Neuronal stem cell (in vitro differentiated cells): ENCODE results near the gene KLHL25.

Source experiments
- DNase-seq: peaks from one replicate; pipeline ENCODE4 v3.0.0-alpha.2; 2013; ENCODE audit warnings: low spot score
- H2AFZ ChIP-seq: one replicate; pipeline ENCODE4 v1.6.1; 2013; ENCODE audit warnings: mild to moderate bottlenecking, low read length, inconsistent platforms
- H2AK5ac ChIP-seq: 2 replicates; pipeline ENCODE4 v1.6.1; 2013; ENCODE audit warnings: low read depth, mild to moderate bottlenecking, inconsistent platforms, low read length, moderate library complexity, mixed read lengths
- H2BK120ac ChIP-seq: 2 replicates; pipeline ENCODE4 v1.6.1; 2013; ENCODE audit warnings: low read depth, mild to moderate bottlenecking, inconsistent platforms, low read length, moderate library complexity, mixed read lengths
- H2BK12ac ChIP-seq: one replicate; pipeline ENCODE4 v1.6.1; 2013; ENCODE audit warnings: low read length, inconsistent platforms
- H2BK15ac ChIP-seq: 2 replicates; pipeline ENCODE4 v1.6.1; 2013; ENCODE audit warnings: mild to moderate bottlenecking, low read length, inconsistent platforms, mixed read lengths
- H2BK5ac ChIP-seq: one replicate; pipeline ENCODE4 v1.6.1; 2013; ENCODE audit warnings: inconsistent platforms, mild to moderate bottlenecking, low read length, moderate library complexity
- H3K14ac ChIP-seq: one replicate; pipeline ENCODE4 v1.6.1; 2013; ENCODE audit warnings: low read length, inconsistent platforms
- H3K18ac ChIP-seq: 2 replicates; pipeline ENCODE4 v1.6.1; 2013; ENCODE audit warnings: low read length, inconsistent platforms
- H3K23ac ChIP-seq: 2 replicates; pipeline ENCODE4 v1.6.1; 2013; ENCODE audit warnings: low read depth, mild to moderate bottlenecking, mixed read lengths, low read length, inconsistent platforms; ENCODE audit not compliant: poor library complexity
- H3K27ac ChIP-seq: replicated peaks from 3 replicates; pipeline ENCODE4 v1.5.1; 2013; ENCODE audit warnings: low read length, inconsistent platforms
- H3K27me3 ChIP-seq, 3 experiments: 2 replicates each; pipeline ENCODE4 v1.6.1; 2013; ENCODE audit warnings: low read length in 3 of 3, mild to moderate bottlenecking in 2 of 3, inconsistent platforms in 1 of 3, low read depth in 1 of 3, mixed read lengths in 1 of 3, moderate library complexity in 1 of 3; ENCODE audit not compliant: control insufficient read depth in 3 of 3, insufficient read depth in 3 of 3
- H3K36me3 ChIP-seq, 2 donors: replicated peaks in 1 of 2; 2 replicates each; pipeline ENCODE4 v1.6.1; 2013; ENCODE audit warnings: low read length in 2 of 2; ENCODE audit not compliant: control insufficient read depth in 2 of 2, insufficient read depth in 2 of 2
- H3K4ac ChIP-seq: 2 replicates; pipeline ENCODE4 v1.6.1; 2013; ENCODE audit warnings: inconsistent platforms, mild to moderate bottlenecking, low read length, moderate library complexity
- H3K4me1 ChIP-seq, 2 donors: 1 replicate in 1 of 2; 2 replicates in 1 of 2; pipeline ENCODE4 v1.6.1; 2013; ENCODE audit warnings: low read length in 2 of 2, low read depth in 1 of 2; ENCODE audit not compliant: control insufficient read depth in 2 of 2, insufficient read depth in 1 of 2
- H3K4me2 ChIP-seq: one replicate; pipeline ENCODE4 v1.6.1; 2013; ENCODE audit warnings: mild to moderate bottlenecking, low read length, inconsistent platforms; ENCODE audit not compliant: insufficient read depth, poor library complexity, severe bottlenecking
- H3K4me3 ChIP-seq, 2 donors: 2 replicates each; pipeline ENCODE4 v1.5.1; 2013; ENCODE audit warnings: low read length in 2 of 2, mild to moderate bottlenecking in 2 of 2, inconsistent platforms in 1 of 2, moderate library complexity in 1 of 2
- H3K79me1 ChIP-seq: one replicate; pipeline ENCODE4 v1.6.1; 2013; ENCODE audit warnings: low read depth, mild to moderate bottlenecking, inconsistent platforms, low read length, moderate library complexity
- H3K9ac ChIP-seq: one replicate; pipeline ENCODE4 v1.6.1; 2013; ENCODE audit warnings: mild to moderate bottlenecking, low read depth, low read length, inconsistent platforms; ENCODE audit not compliant: poor library complexity
- H3K9me3 ChIP-seq, 2 donors: replicated peaks in 1 of 2; 2 replicates each; pipeline versions ENCODE3 to v1.6.1; 2013; ENCODE audit warnings: low read length in 2 of 2, mild to moderate bottlenecking in 2 of 2, inconsistent platforms in 1 of 2, low read depth in 1 of 2, mixed read lengths in 1 of 2, moderate library complexity in 1 of 2; ENCODE audit not compliant: control insufficient read depth in 2 of 2, insufficient read depth in 1 of 2
- H4K8ac ChIP-seq: one replicate; pipeline ENCODE4 v1.6.1; 2013; ENCODE audit warnings: low read depth, mild to moderate bottlenecking, inconsistent platforms, low read length, moderate library complexity
- H4K91ac ChIP-seq: one replicate; pipeline ENCODE4 v1.6.1; 2013; ENCODE audit warnings: low read length, low read depth, mild to moderate bottlenecking, inconsistent platforms; ENCODE audit not compliant: poor library complexity
- WGBS, 2 donors: extraction: QIAGEN DNeasy Blood & Tissue Kit; methylation state at CpG; one replicate each; pipeline ENCODE4 v1.1.7; 2013; ENCODE audit warnings: missing lambda C conversion rate in 2 of 2, mixed read lengths in 1 of 2; ENCODE audit not compliant: insufficient read length in 2 of 2, insufficient replicate concordance in 1 of 2; ENCODE audit errors: extremely low coverage in 2 of 2; 5-methylcytosine and 5-hydroxymethylcytosine counted together

Gene KLHL25

GRCh38 chr15:85755471-85755870 is 39.3 kb downstream of the KLHL25 start:
- peak overlapping the region; percentile 11 for H3K18ac ChIP-seq
- H3K4me2 ChIP-seq, result no peak overlapping the region
- H3K36me3 ChIP-seq, result peaks cover 7 to 69% of the 10 kb centered on the region in 2 donors
- H3K27ac ChIP-seq, result no peak overlapping the region
- no peak overlapping the region for H2BK15ac ChIP-seq
- no peak overlapping the region for H3K14ac ChIP-seq
- no peak overlapping the region for H2AFZ ChIP-seq
- no peaks in the 10 kb centered on the region for H3K27me3 ChIP-seq
- peaks cover 17 to 26% of the 10 kb centered on the region in 2 donors for H3K4me1 ChIP-seq
- H3K4me3 ChIP-seq, result no peak overlapping the region
- H2BK12ac ChIP-seq, result no peak overlapping the region
- H3K9me3 ChIP-seq, result no peaks in the 10 kb centered on the region
- H3K9ac ChIP-seq, result no peak overlapping the region
- H2AK5ac ChIP-seq, result peak overlapping the region; percentile 16
- peak overlapping the region; percentile 8 for H3K23ac ChIP-seq
- no peak overlapping the region for H2BK120ac ChIP-seq
- H4K8ac ChIP-seq, result no peak overlapping the region
- peaks cover 5% of the 10 kb centered on the region for H3K79me1 ChIP-seq
- H3K4ac ChIP-seq, result no peak overlapping the region
- WGBS, 2 donors, result no CpG with 5 or more reads among the region's 11 CpGs
- DNase-seq, result no peak
- H4K91ac ChIP-seq, result no peak overlapping the region
- no peak overlapping the region for H2BK5ac ChIP-seq

GRCh38 chr15:85754989-85755388 is 39.7 kb downstream of the KLHL25 start:
- peaks cover 5 to 65% of the 10 kb centered on the region in 2 donors for H3K36me3 ChIP-seq
- no peaks in the 10 kb centered on the region for H3K9me3 ChIP-seq
- no CpG with 5 or more reads among the region's 7 CpGs for WGBS, 2 donors
- H2AK5ac ChIP-seq, result peak overlapping the region; percentile 71
- H3K23ac ChIP-seq, result no peak overlapping the region
- no peak overlapping the region for H4K91ac ChIP-seq
- peak overlapping the region; percentile 86 for H3K18ac ChIP-seq
- no peak overlapping the region for H3K14ac ChIP-seq
- no peak overlapping the region for H4K8ac ChIP-seq
- H3K27ac ChIP-seq, result no peak overlapping the region
- peaks cover 20 to 30% of the 10 kb centered on the region in 2 donors for H3K4me1 ChIP-seq
- peaks cover 4% of the 10 kb centered on the region for H3K79me1 ChIP-seq
- H2BK15ac ChIP-seq, result peak overlapping the region; percentile 55
- no peak for DNase-seq
- H2BK12ac ChIP-seq, result no peak overlapping the region
- no peak overlapping the region for H2BK120ac ChIP-seq
- no peak overlapping the region for H3K4ac ChIP-seq
- H3K4me3 ChIP-seq, result no peak overlapping the region
- no peak overlapping the region for H2AFZ ChIP-seq
- no peak overlapping the region for H2BK5ac ChIP-seq
- H3K27me3 ChIP-seq, result no peaks in the 10 kb centered on the region
- no peak overlapping the region for H3K9ac ChIP-seq
- no peak overlapping the region for H3K4me2 ChIP-seq

DNA sequence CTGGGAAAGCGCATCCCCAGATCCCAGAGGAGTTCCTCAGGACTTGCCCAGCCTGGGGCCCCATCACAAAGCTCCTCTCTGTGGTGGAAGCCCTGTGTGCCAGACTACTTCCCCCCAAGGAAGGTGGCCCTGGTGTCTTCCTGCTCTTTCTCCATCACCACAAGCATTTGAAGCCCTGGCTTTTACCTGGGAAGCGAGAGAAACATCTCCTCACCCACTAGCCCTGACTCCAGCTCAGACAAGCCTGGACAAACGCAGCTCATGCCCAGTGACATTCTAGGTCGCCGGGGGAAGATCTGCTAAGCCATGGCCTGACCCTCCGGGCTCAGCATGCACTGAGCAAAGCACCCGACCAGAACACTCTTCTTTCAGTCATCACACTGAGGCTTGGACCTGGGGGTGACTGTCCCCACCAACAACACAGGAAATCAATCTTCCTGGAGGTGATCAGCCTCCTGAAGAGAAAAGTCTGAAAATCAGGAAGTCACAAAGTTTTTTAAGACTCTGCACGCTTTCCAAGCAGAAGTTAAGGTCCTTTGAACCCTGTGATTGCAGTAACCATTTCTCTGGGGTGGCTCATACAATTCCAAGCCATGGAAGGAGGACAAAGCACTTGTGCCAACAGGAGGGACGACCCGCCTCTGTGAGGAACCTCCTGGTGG is 40.8 kb downstream of the KLHL25 start:
- no peak for DNase-seq
- peak overlapping the region; percentile 71 for H2AK5ac ChIP-seq
- no peaks in the 10 kb centered on the region for H3K9me3 ChIP-seq
- H4K91ac ChIP-seq, result no peak overlapping the region
- H3K27ac ChIP-seq, result no peak overlapping the region
- H3K4ac ChIP-seq, result no peak overlapping the region
- H3K18ac ChIP-seq, result peak overlapping the region; percentile 84
- H2BK120ac ChIP-seq, result no peak overlapping the region
- H3K23ac ChIP-seq, result no peak overlapping the region
- peak overlapping the region; percentile 80 for H2BK5ac ChIP-seq
- peaks cover 2 to 62% of the 10 kb centered on the region in 2 donors for H3K36me3 ChIP-seq
- peaks cover 26 to 38% of the 10 kb centered on the region in 2 donors for H3K4me1 ChIP-seq
- no peak overlapping the region for H3K9ac ChIP-seq
- no peak overlapping the region for H4K8ac ChIP-seq
- H3K79me1 ChIP-seq, result peaks cover 4% of the 10 kb centered on the region
- no peaks in the 10 kb centered on the region for H3K27me3 ChIP-seq
- H3K4me2 ChIP-seq, result no peak overlapping the region
- H2BK12ac ChIP-seq, result no peak overlapping the region
- WGBS, 2 donors, result no CpG with 5 or more reads among the region's 10 CpGs
- peak overlapping the region; percentile 44 for H2BK15ac ChIP-seq
- no peak overlapping the region for H3K4me3 ChIP-seq
- no peak overlapping the region for H3K14ac ChIP-seq
- no peak overlapping the region for H2AFZ ChIP-seq

DNA sequence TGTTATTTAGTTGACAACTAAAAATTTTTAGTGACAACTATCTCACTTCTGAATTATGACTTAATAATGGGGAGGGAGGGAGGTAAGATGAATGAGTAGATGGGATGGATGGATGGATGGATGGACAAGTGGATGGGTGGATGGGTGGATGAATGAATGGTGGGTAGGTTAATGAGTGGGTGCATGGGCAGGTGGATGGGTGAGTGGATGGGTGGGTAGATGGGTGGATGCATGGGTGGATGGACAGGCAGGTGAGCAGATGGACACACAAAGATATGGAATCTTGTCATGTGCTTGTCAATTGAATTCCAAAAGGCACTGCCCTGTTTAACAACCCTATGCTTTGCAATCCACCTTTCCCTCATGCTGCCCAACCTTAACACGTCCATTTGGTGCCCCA is 41.5 kb downstream of the KLHL25 start:
- Histone ChIP-seq H2AFZ (no peak overlapping the region), H2BK120ac (no peak overlapping the region), H3K9me3 (no peaks in the 10 kb centered on the region), H3K14ac (no peak overlapping the region), H3K4me3 (no peak overlapping the region), H2BK15ac (no peak overlapping the region), H3K9ac (no peak overlapping the region), H3K27me3 (no peaks in the 10 kb centered on the region), H3K79me1 (no peaks in the 10 kb centered on the region), H3K18ac (no peak overlapping the region), H3K4me1 (peaks cover 28 to 42% of the 10 kb centered on the region in 2 donors), H3K36me3 (peaks cover 4 to 62% of the 10 kb centered on the region in 2 donors), H2AK5ac (no peak overlapping the region), H2BK12ac (no peak overlapping the region), H3K27ac (no peak overlapping the region), H4K8ac (no peak overlapping the region), H4K91ac (no peak overlapping the region), H3K23ac (no peak overlapping the region), H2BK5ac (no peak overlapping the region), H3K4ac (no peak overlapping the region), H3K4me2 (no peak overlapping the region)
- no CpG with 5 or more reads among the region's 1 CpG for WGBS, 2 donors
- no peak for DNase-seq
